AG04449 (cell line): ENCODE data around the gene UST.
"Not testable (repeated sequence)": the region's sequence is repeated elsewhere in the genome, so short reads cannot be mapped to it uniquely, and the experiment has no call there.

Source experiments
- CTCF ChIA-PET: fragments of 350-600 bp; formaldehyde crosslinking; extraction: SDS; loops from one replicate; lab custom pipeline; 2021; ENCODE audit warnings: antibody characterized with exemption; lab: Yijun Ruan, JAX
- POLR2A ChIA-PET: fragments of 400-600, 350-600 bp; formaldehyde crosslinking; extraction: SDS; loops from one replicate; lab custom pipeline; 2020; ENCODE audit warnings: antibody characterized with exemption, inconsistent platforms; lab: Yijun Ruan, JAX
- DNase-seq: peaks from one replicate; pipeline ENCODE4 v3.0.0-alpha.2; 2010; ENCODE audit warnings: low read depth, low spot score
- H3K4me3 ChIP-seq: 2 replicates; pipeline ENCODE4 v1.5.1; 2011; ENCODE audit warnings: low read depth, mild to moderate bottlenecking, control low read depth, low read length
- CTCF ChIP-seq: IDR thresholded peaks from one replicate; pipeline ENCODE4 v1.5.1; 2011; ENCODE audit warnings: mild to moderate bottlenecking, moderate library complexity, low read length, control low read depth, inconsistent platforms; ENCODE audit not compliant: insufficient read depth; ENCODE audit errors: missing control alignments

UST gene

GRCh38 chr6:148749674-148750073, 2.8 kb downstream of the UST start:
- CTCF ChIA-PET = interaction anchor here (1.0 to 3.1 kb wide), 4 partner anchors 8 to 196 kb away, joined by 3 to 15 read pairs (median 4); no protein-coding TSS in a partner anchor

GRCh38 chr6:148750838-148751792, 4.3 kb downstream of the UST start:
- CTCF ChIA-PET = interaction anchor here (0.8 to 2.6 kb wide), 5 partner anchors 10 to 217 kb away, joined by 3 to 6 read pairs (median 3); no protein-coding TSS in a partner anchor
- H3K4me3 ChIP-seq = no peak overlapping the region
- no peak for TF ChIP-seq CTCF
- POLR2A ChIA-PET = no interaction called here
- DNase-seq = no peak

More at GRCh38 chr6:148749674-148750073, 2.8 kb downstream of the UST start:
- no peak for TF ChIP-seq CTCF
- DNase-seq = no peak
- POLR2A ChIA-PET = no interaction called here
- H3K4me3 ChIP-seq = no peak overlapping the region

- POLR2A ChIA-PET = no interaction called here
- no peak for TF ChIP-seq CTCF
- DNase-seq = no peak
- CTCF ChIA-PET = interaction anchor here (1.1 to 2.6 kb wide), 3 partner anchors 9 to 222 kb away, joined by 4 to 6 read pairs (median 5); no protein-coding TSS in a partner anchor
- H3K4me3 ChIP-seq = no peak overlapping the region
Measured at GRCh38 chr6:148751793-148752170, 5.0 kb downstream of the UST start.

GRCh38 chr6:148755379-148755778, 8.5 kb downstream of the UST start:
- CTCF ChIA-PET = interaction anchor here (0.7 to 0.9 kb wide), 2 partner anchors 28 to 967 kb away, joined by 3 read pairs; no protein-coding TSS in a partner anchor
- DNase-seq, POLR2A ChIA-PET, H3K4me3 ChIP-seq: not testable (repeated sequence)

- ChIA-PET POLR2A (no interaction called here), CTCF (interaction anchor here (1.2 to 3.3 kb wide), 4 partner anchors 9 to 198 kb away, joined by 3 to 15 read pairs (median 8); no protein-coding TSS in a partner anchor)
- H3K4me3 ChIP-seq = no peak overlapping the region
- TF ChIP-seq CTCF = no peak
- no peak for DNase-seq
Measured at GRCh38 chr6:148757944-148758480, 11.2 kb downstream of the UST start.

- no peak for TF ChIP-seq CTCF
- ChIA-PET POLR2A (no interaction called here), CTCF (interaction anchor here (0.7 to 3.3 kb wide), 5 partner anchors 10 to 500 kb away, joined by 3 to 15 read pairs (median 7); no protein-coding TSS in a partner anchor)
- H3K4me3 ChIP-seq = no peak overlapping the region
- DNase-seq = no peak
Measured at GRCh38 chr6:148758492-148758891, 11.7 kb downstream of the UST start.
